ENCODE results near the gene HPCA.

DNA sequence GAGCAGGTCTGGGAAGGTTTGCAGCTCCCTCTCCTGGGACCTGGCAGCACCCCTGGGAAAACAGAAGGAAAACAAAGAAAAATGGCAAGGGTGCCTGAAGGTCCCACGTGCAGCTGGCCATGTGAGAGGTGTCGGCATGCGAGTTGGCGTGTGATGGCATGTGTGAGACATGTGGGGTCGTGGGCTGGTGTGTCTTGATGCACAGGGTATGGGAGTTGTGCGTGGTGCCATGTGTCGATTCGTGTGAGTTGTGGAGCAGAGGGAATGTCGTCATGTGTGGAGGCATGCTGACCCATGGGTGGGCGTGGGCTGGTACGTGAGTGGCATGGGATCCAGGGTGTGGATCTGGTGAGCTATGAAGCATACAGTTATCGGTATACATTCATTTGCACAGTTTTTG, 1.3 kb downstream of the HPCA start:
- no peak for TF ChIP-seq YY1 (IDR thresholded peaks at IDR 0.05; ENCODE audit: low read depth)
- no peak for TF ChIP-seq ZBTB7A (IDR thresholded peaks at IDR 0.05; ENCODE audit: low read depth)
- TF ChIP-seq, protein P1, sequence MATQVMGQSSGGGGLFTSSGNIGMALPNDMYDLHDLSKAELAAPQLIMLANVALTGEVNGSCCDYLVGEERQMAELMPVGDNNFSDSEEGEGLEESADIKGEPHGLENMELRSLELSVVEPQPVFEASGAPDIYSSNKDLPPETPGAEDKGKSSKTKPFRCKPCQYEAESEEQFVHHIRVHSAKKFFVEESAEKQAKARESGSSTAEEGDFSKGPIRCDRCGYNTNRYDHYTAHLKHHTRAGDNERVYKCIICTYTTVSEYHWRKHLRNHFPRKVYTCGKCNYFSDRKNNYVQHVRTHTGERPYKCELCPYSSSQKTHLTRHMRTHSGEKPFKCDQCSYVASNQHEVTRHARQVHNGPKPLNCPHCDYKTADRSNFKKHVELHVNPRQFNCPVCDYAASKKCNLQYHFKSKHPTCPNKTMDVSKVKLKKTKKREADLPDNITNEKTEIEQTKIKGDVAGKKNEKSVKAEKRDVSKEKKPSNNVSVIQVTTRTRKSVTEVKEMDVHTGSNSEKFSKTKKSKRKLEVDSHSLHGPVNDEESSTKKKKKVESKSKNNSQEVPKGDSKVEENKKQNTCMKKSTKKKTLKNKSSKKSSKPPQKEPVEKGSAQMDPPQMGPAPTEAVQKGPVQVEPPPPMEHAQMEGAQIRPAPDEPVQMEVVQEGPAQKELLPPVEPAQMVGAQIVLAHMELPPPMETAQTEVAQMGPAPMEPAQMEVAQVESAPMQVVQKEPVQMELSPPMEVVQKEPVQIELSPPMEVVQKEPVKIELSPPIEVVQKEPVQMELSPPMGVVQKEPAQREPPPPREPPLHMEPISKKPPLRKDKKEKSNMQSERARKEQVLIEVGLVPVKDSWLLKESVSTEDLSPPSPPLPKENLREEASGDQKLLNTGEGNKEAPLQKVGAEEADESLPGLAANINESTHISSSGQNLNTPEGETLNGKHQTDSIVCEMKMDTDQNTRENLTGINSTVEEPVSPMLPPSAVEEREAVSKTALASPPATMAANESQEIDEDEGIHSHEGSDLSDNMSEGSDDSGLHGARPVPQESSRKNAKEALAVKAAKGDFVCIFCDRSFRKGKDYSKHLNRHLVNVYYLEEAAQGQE (IDR thresholded peaks at IDR 0.05; ENCODE audit: low read depth) = no peak
- no peak for TF ChIP-seq EP300 (IDR thresholded peaks at IDR 0.05; ENCODE audit: borderline replicate concordance)
- TF ChIP-seq TAF1 (IDR thresholded peaks at IDR 0.05; ENCODE audit: low read depth) = no peak
- no peak for TF ChIP-seq TEAD4 (IDR thresholded peaks at IDR 0.05)
- no peak for TF ChIP-seq NFIC (IDR thresholded peaks at IDR 0.05)
- no peak for TF ChIP-seq TCF12 (IDR thresholded peaks at IDR 0.05; ENCODE audit: low read depth)
- no peak for TF ChIP-seq RAD21 (IDR thresholded peaks at IDR 0.05; ENCODE audit: low read depth)
- TF ChIP-seq CREB1 (IDR thresholded peaks at IDR 0.05; ENCODE audit: low read depth) = no peak
- no peak for TF ChIP-seq MAX (IDR thresholded peaks at IDR 0.05)
- no peak for TF ChIP-seq EGR1 (IDR thresholded peaks at IDR 0.05)
- TF ChIP-seq FOXM1 (IDR thresholded peaks at IDR 0.05; ENCODE audit: borderline replicate concordance, low read depth) = no peak
- no peak for TF ChIP-seq CEBPB (IDR thresholded peaks at IDR 0.05)

Measured in Ishikawa (cell line).